Fibroblast of lung (primary cell): Measurements from ENCODE around the gene ZG16. TPM values are rescaled to one million over a fixed set of nuclear protein-coding genes. Genes with fewer than 3 reads are reported as not detected.

ENCODE experiments used
- DNase-seq, 2 donors: peaks; one replicate each; pipeline versions ENCODE4 v3.0.0 to v3.0.0-alpha.2; 2010; ENCODE audit warnings: low read depth in 2 of 2
- H2AFZ ChIP-seq: 2 replicates; pipeline ENCODE4 v1.5.1; 2012; ENCODE audit warnings: low read length, control low read depth, inconsistent platforms
- H3K27ac ChIP-seq: 2 replicates; pipeline ENCODE4 v1.5.1; 2011; ENCODE audit warnings: low read length, control low read depth; ENCODE audit not compliant: insufficient read depth
- H3K27me3 ChIP-seq: 2 replicates; pipeline ENCODE4 v1.5.1; 2011; ENCODE audit warnings: mild to moderate bottlenecking, low read length; ENCODE audit not compliant: control insufficient read depth, insufficient read depth
- H3K36me3 ChIP-seq: 2 replicates; pipeline ENCODE4 v1.5.1; 2011; ENCODE audit warnings: low read length; ENCODE audit not compliant: control insufficient read depth, insufficient read depth
- H3K4me1 ChIP-seq: 2 replicates; pipeline ENCODE4 v1.5.1; 2011; ENCODE audit warnings: low read length; ENCODE audit not compliant: control insufficient read depth, insufficient read depth; ENCODE audit errors: extremely low read depth
- H3K4me2 ChIP-seq: 2 replicates; pipeline ENCODE4 v1.5.1; 2011; ENCODE audit warnings: low read length, control low read depth; ENCODE audit not compliant: insufficient read depth; ENCODE audit errors: extremely low read depth
- H3K4me3 ChIP-seq, 4 experiments: fragments of 200-600 bp in 1 of 4; sonication (generic) in 1 of 4; replicated peaks in 1 of 4; 2 replicates each; pipeline ENCODE4 v1.5.1; 2011 to 2016; ENCODE audit warnings: low read length in 4 of 4, low read depth in 3 of 4, mild to moderate bottlenecking in 3 of 4, control low read depth in 2 of 4, inconsistent platforms in 1 of 4, mixed read lengths in 1 of 4; ENCODE audit not compliant: insufficient read depth in 1 of 4; ENCODE audit errors: control extremely low read depth in 1 of 4
- H3K79me2 ChIP-seq: 2 replicates; pipeline ENCODE4 v1.5.1; 2012; ENCODE audit warnings: mild to moderate bottlenecking, low read length, inconsistent platforms; ENCODE audit not compliant: control insufficient read depth, insufficient read depth
- H3K9ac ChIP-seq: 2 replicates; pipeline ENCODE4 v1.5.1; 2011; ENCODE audit warnings: mild to moderate bottlenecking, low read length, control low read depth; ENCODE audit not compliant: insufficient read depth
- H3K9me3 ChIP-seq: 2 replicates; pipeline ENCODE4 v1.5.1; 2012; ENCODE audit warnings: low read depth, low read length; ENCODE audit not compliant: control insufficient read depth, insufficient read depth
- H4K20me1 ChIP-seq: 2 replicates; pipeline ENCODE4 v1.5.1; 2011; ENCODE audit warnings: low read length; ENCODE audit not compliant: control insufficient read depth, insufficient read depth; ENCODE audit errors: extremely low read depth
- EZH2 ChIP-seq: IDR thresholded peaks from 2 replicates; pipeline ENCODE4 v1.5.1; 2012; ENCODE audit warnings: low read length, control low read depth, mild to moderate bottlenecking; ENCODE audit errors: missing control alignments
- polyA plus RNA-seq, 2 donors: library from polyadenylated mRNA; depleted of rRNA in 1 of 2; stranded (reverse) in 1 of 2; unstranded in 1 of 2; fragments of >200 nt; gene quantifications; 2 replicates each; pipeline ENCODE4 v1.2.1, GENCODE V29; 2011 to 2012; ENCODE audit warnings: missing spikeins in 1 of 2
- total RNA-seq: library from RNA; depleted of rRNA; stranded (reverse); fragments of >200 nt; gene quantifications from 2 replicates; pipeline ENCODE4 v1.2.1, GENCODE V29; 2014
- TF ChIP-seq, protein P1 (sequence below), 2 donors: IDR thresholded peaks in 1 of 2; conservative IDR thresholded peaks in 1 of 2; 1 replicate in 1 of 2; 2 replicates in 1 of 2; pipeline ENCODE4 v1.5.1; 2011 to 2012; ENCODE audit warnings: low read length in 2 of 2, control low read depth in 1 of 2, inconsistent platforms in 1 of 2, low read depth in 1 of 2, mild to moderate bottlenecking in 1 of 2

The ZG16 gene
- total and polyA plus RNA-seq, 2 donors (not counting 1 experiment from before 2014, with no cell fraction given) = not detected

GRCh38 chr16:29811896-29812665, 34.0 kb downstream of the ZG16 start, which contains the start of gene PRRT2:
PRRT2 (plus strand) TSS chr16:29812193; CDS start chr16:29813055, 862 bp downstream.
- Histone ChIP-seq H3K79me2 (peaks cover 40% of the 10 kb centered on the region), H3K9me3 (no peaks in the 10 kb centered on the region), H3K36me3 (peaks cover 12% of the 10 kb centered on the region), H3K27me3 (no peaks in the 10 kb centered on the region), H3K9ac (peak within 1 kb of the TSS; percentile 58), H2AFZ (peak within 1 kb of the TSS; percentile 30), H3K4me2 (peak within 1 kb of the TSS; percentile 97), H3K27ac (peak within 1 kb of the TSS; percentile 78), H3K4me3 (peak within 1 kb of the TSS; percentile 66 to 77 (median 72)), H3K4me1 (peaks cover 45% of the 10 kb centered on the region), H4K20me1 (no peaks in the 10 kb centered on the region)
- no peak for TF ChIP-seq EZH2
- TF ChIP-seq, protein P1, sequence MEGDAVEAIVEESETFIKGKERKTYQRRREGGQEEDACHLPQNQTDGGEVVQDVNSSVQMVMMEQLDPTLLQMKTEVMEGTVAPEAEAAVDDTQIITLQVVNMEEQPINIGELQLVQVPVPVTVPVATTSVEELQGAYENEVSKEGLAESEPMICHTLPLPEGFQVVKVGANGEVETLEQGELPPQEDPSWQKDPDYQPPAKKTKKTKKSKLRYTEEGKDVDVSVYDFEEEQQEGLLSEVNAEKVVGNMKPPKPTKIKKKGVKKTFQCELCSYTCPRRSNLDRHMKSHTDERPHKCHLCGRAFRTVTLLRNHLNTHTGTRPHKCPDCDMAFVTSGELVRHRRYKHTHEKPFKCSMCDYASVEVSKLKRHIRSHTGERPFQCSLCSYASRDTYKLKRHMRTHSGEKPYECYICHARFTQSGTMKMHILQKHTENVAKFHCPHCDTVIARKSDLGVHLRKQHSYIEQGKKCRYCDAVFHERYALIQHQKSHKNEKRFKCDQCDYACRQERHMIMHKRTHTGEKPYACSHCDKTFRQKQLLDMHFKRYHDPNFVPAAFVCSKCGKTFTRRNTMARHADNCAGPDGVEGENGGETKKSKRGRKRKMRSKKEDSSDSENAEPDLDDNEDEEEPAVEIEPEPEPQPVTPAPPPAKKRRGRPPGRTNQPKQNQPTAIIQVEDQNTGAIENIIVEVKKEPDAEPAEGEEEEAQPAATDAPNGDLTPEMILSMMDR (conservative IDR thresholded peaks at IDR 0.05 in 1 of 2, IDR thresholded peaks at IDR 0.05 in 1 of 2; ENCODE audit: low read depth in 1 of 2, low read length in 2 of 2) = no peak
- DNase-seq = peak in 1 of 2 donors; percentile 64

DNA sequence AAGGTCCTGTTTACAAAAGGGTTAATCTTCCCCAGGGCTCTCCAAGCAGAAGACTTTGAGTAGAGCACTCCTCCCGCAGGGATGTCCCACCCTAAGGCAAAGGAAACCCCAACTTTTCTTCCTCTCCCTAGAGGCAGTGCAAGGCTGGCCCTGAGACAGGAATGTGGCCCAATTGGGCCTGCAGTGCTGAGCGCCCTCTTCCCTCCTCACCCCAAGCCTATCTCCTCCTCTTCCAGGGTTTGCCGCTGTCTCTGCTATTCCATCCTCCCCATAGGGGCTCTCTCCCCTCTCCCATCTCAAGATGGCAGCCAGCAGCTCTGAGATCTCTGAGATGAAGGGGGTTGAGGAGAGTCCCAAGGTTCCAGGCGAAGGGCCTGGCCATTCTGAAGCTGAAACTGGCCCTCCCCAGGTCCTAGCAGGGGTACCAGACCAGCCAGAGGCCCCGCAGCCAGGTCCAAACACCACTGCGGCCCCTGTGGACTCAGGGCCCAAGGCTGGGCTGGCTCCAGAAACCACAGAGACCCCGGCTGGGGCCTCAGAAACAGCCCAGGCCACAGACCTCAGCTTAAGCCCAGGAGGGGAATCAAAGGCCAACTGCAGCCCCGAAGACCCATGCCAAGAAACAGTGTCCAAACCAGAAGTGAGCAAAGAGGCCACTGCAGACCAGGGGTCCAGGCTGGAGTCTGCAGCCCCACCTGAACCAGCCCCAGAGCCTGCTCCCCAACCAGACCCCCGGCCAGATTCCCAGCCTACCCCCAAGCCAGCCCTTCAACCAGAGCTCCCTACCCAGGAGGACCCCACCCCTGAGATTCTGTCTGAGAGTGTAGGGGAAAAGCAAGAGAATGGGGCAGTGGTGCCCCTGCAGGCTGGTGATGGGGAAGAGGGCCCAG, 34.9 kb downstream of the ZG16 start:
- no peak overlapping the region for H2AFZ ChIP-seq
- H3K4me1 ChIP-seq = peaks cover 47% of the 10 kb centered on the region
- no peaks in the 10 kb centered on the region for H3K27me3 ChIP-seq
- peak overlapping the region; percentile 93 for H3K4me2 ChIP-seq
- H3K27ac ChIP-seq = peak overlapping the region; percentile 78
- peak overlapping the region; percentile 58 for H3K9ac ChIP-seq
- no peak for DNase-seq
- no peak for TF ChIP-seq EZH2
- TF ChIP-seq, protein P1 (conservative IDR thresholded peaks at IDR 0.05 in 1 of 2, IDR thresholded peaks at IDR 0.05 in 1 of 2; ENCODE audit: low read depth in 1 of 2, low read length in 2 of 2) = no peak
- H3K36me3 ChIP-seq = peaks cover 12% of the 10 kb centered on the region
- no peaks in the 10 kb centered on the region for H3K9me3 ChIP-seq
- H3K79me2 ChIP-seq = peaks cover 36% of the 10 kb centered on the region
- H4K20me1 ChIP-seq = no peaks in the 10 kb centered on the region
- H3K4me3 ChIP-seq = peak overlapping the region; percentile 66 to 77 (median 72)
